ENCODE results near the gene ATP5PD. TPM values are rescaled to one million over a fixed set of nuclear protein-coding genes. Genes with fewer than 3 reads are reported as not detected.
"Not testable (repeated sequence)": the region's sequence is repeated elsewhere in the genome, so short reads cannot be mapped to it uniquely, and the experiment has no call there.

The ATP5PD gene
- total RNA-seq, 1 experiment from 2014 or later = 557 TPM

- in situ Hi-C loops (cut with HindIII; ENCODE audit: low pct_unique_long_range_greater_than_20kb, low sequenced_read_pairs) = no loop called here
- DNase-seq (ENCODE audit: low read depth, low spot score) = no peak
These were observed 16.4 kb upstream of the ATP5PD start for GRCh38 chr17:75063201-75063600.

GRCh38 chr17:75061618-75062017 is 14.8 kb upstream of the ATP5PD start:
- in situ Hi-C loops (cut with HindIII; ENCODE audit: low pct_unique_long_range_greater_than_20kb, low sequenced_read_pairs) = no loop called here
- DNase-seq (ENCODE audit: low read depth, low spot score) = no peak

- no peak for DNase-seq (ENCODE audit: low read depth, low spot score)
- in situ Hi-C loops (cut with HindIII; ENCODE audit: low pct_unique_long_range_greater_than_20kb, low sequenced_read_pairs) = no loop called here
These were observed 14.3 kb upstream of the ATP5PD start for GRCh38 chr17:75061055-75061438.

GRCh38 chr17:75060434-75061054 is 13.8 kb upstream of the ATP5PD start:
- DNase-seq (ENCODE audit: low read depth, low spot score) = no peak
- in situ Hi-C loops (cut with HindIII; ENCODE audit: low pct_unique_long_range_greater_than_20kb, low sequenced_read_pairs) = no loop called here

GRCh38 chr17:75059369-75060345 is 12.9 kb upstream of the ATP5PD start:
- in situ Hi-C loops (cut with HindIII; ENCODE audit: low pct_unique_long_range_greater_than_20kb, low sequenced_read_pairs) = no loop called here
- DNase-seq (ENCODE audit: low read depth, low spot score) = peak; percentile 74

- in situ Hi-C loops (cut with HindIII; ENCODE audit: low pct_unique_long_range_greater_than_20kb, low sequenced_read_pairs) = no loop called here
- DNase-seq (ENCODE audit: low read depth, low spot score) = no peak
These were observed 5.2 kb upstream of the ATP5PD start for GRCh38 chr17:75051941-75052340.

- DNase-seq (ENCODE audit: low read depth, low spot score) = no peak
- in situ Hi-C loops (cut with HindIII; ENCODE audit: low pct_unique_long_range_greater_than_20kb, low sequenced_read_pairs) = no loop called here
These were observed 2.9 kb upstream of the ATP5PD start for GRCh38 chr17:75049706-75050105.

- in situ Hi-C loops (cut with HindIII; ENCODE audit: low pct_unique_long_range_greater_than_20kb, low sequenced_read_pairs) = no loop called here
These were observed 2.3 kb upstream of the ATP5PD start for GRCh38 chr17:75049057-75049456.

GRCh38 chr17:75048249-75048878 is 1.6 kb upstream of the ATP5PD start:
- in situ Hi-C loops (cut with HindIII; ENCODE audit: low pct_unique_long_range_greater_than_20kb, low sequenced_read_pairs) = no loop called here
- DNase-seq (ENCODE audit: low read depth, low spot score) = no peak

More at GRCh38 chr17:75049057-75049456, 2.3 kb upstream of the ATP5PD start:
- DNase-seq (ENCODE audit: low read depth, low spot score) = no peak

- DNase-seq (ENCODE audit: low read depth, low spot score) = no peak
These were observed 779 bp upstream of the ATP5PD start for GRCh38 chr17:75047398-75048098.

GRCh38 chr17:75045946-75046406 is 793 bp downstream of the ATP5PD start:
- DNase-seq (ENCODE audit: low read depth, low spot score); in situ Hi-C loops (cut with HindIII; ENCODE audit: low pct_unique_long_range_greater_than_20kb, low sequenced_read_pairs): not testable (repeated sequence)

More at GRCh38 chr17:75047398-75048098, 779 bp upstream of the ATP5PD start:
- in situ Hi-C loops (cut with HindIII; ENCODE audit: low pct_unique_long_range_greater_than_20kb, low sequenced_read_pairs) = no loop called here

- in situ Hi-C loops (cut with HindIII; ENCODE audit: low pct_unique_long_range_greater_than_20kb, low sequenced_read_pairs) = no loop called here
- DNase-seq (ENCODE audit: low read depth, low spot score) = no peak
These were observed 2.1 kb downstream of the ATP5PD start for GRCh38 chr17:75044716-75045115.

- DNase-seq (ENCODE audit: low read depth, low spot score); in situ Hi-C loops (cut with HindIII; ENCODE audit: low pct_unique_long_range_greater_than_20kb, low sequenced_read_pairs): not testable (repeated sequence)
These were observed 3.0 kb downstream of the ATP5PD start for GRCh38 chr17:75043789-75044188.

- in situ Hi-C loops (cut with HindIII; ENCODE audit: low pct_unique_long_range_greater_than_20kb, low sequenced_read_pairs) = no loop called here
- no peak for DNase-seq (ENCODE audit: low read depth, low spot score)
These were observed 5.0 kb downstream of the ATP5PD start for GRCh38 chr17:75041656-75042280.

- in situ Hi-C loops (cut with HindIII; ENCODE audit: low pct_unique_long_range_greater_than_20kb, low sequenced_read_pairs) = no loop called here
- DNase-seq (ENCODE audit: low read depth, low spot score) = no peak
These were observed 7.5 kb downstream of the ATP5PD start for GRCh38 chr17:75039238-75039637.

- no peak for DNase-seq (ENCODE audit: low read depth, low spot score)
- in situ Hi-C loops (cut with HindIII; ENCODE audit: low pct_unique_long_range_greater_than_20kb, low sequenced_read_pairs) = no loop called here
These were observed 10.0 kb downstream of the ATP5PD start for GRCh38 chr17:75036643-75037268.
